Osteoblast (primary cell): ENCODE data around the gene PCDHGB7. TPM values are rescaled to one million over a fixed set of nuclear protein-coding genes. Genes with fewer than 3 reads are reported as not detected.
"Not testable (repeated sequence)": the region's sequence is repeated elsewhere in the genome, so short reads cannot be mapped to it uniquely, and the experiment has no call there.

Source experiments
- DNase-seq: peaks from one replicate; pipeline ENCODE4 v3.0.0; 2011; ENCODE audit warnings: low spot score, mixed read lengths; ENCODE audit not compliant: insufficient read length; ENCODE audit errors: missing footprints
- H2AFZ ChIP-seq: 2 replicates; pipeline ENCODE4 v1.6.0; 2011; ENCODE audit warnings: mild to moderate bottlenecking, low read length
- H3K27ac ChIP-seq: 2 replicates; pipeline ENCODE4 v1.5.1; 2011; ENCODE audit warnings: mild to moderate bottlenecking, low read depth, low read length, moderate library complexity
- H3K27me3 ChIP-seq: 2 replicates; pipeline ENCODE4 v1.6.0; 2012; ENCODE audit warnings: mild to moderate bottlenecking, control low read depth, inconsistent platforms, low read length, moderate library complexity; ENCODE audit not compliant: insufficient read depth
- H3K36me3 ChIP-seq: 2 replicates; pipeline ENCODE4 v1.5.1; 2011; ENCODE audit warnings: mild to moderate bottlenecking, low read length, control low read depth, moderate library complexity; ENCODE audit not compliant: insufficient read depth
- H3K4me1 ChIP-seq: 2 replicates; pipeline ENCODE4 v1.5.1; 2011; ENCODE audit warnings: mild to moderate bottlenecking, low read length, control low read depth, moderate library complexity; ENCODE audit not compliant: insufficient read depth
- H3K4me2 ChIP-seq: 2 replicates; pipeline ENCODE4 v1.6.0; 2011; ENCODE audit warnings: mild to moderate bottlenecking, low read length; ENCODE audit not compliant: insufficient read depth
- H3K4me3 ChIP-seq: fragments of 200-600 bp; sonication (generic); 3 replicates; pipeline ENCODE4 v1.5.1; 2012; ENCODE audit warnings: mild to moderate bottlenecking, low read length, inconsistent platforms; ENCODE audit not compliant: insufficient read depth
- H3K79me2 ChIP-seq: 2 replicates; pipeline ENCODE4 v1.6.0; 2012; ENCODE audit warnings: mild to moderate bottlenecking, low read length, control low read depth, inconsistent platforms; ENCODE audit not compliant: insufficient read depth
- H3K9me3 ChIP-seq: 2 replicates; pipeline ENCODE4 v1.5.1; 2011; ENCODE audit warnings: low read depth, low read length, control low read depth
- H4K20me1 ChIP-seq: 2 replicates; pipeline ENCODE4 v1.6.0; 2012; ENCODE audit warnings: mild to moderate bottlenecking, low read length, control low read depth; ENCODE audit not compliant: insufficient read depth
- CTCF ChIP-seq: IDR thresholded peaks from 2 replicates; pipeline ENCODE4 v1.5.1; 2011; ENCODE audit warnings: mild to moderate bottlenecking, low read depth, low read length, moderate library complexity; ENCODE audit errors: extremely low read depth
- total RNA-seq: library from RNA; depleted of rRNA; stranded (reverse); fragments of >200 nt; gene quantifications from 2 replicates; pipeline ENCODE4 v1.2.3, GENCODE V29; 2012

The PCDHGB7 gene
- total RNA-seq, 1 donor, result 18.5 TPM

- Histone ChIP-seq H3K4me3 (peak within 1 kb of the TSS; percentile 70), H3K9me3 (peaks cover 27% of the 10 kb centered on the region)
- peak; percentile 60 for TF ChIP-seq CTCF
These were observed 19.5 kb upstream of the PCDHGB7 start, which contains the start of gene PCDHGB5 for GRCh38 chr5:141397756-141398551. Gene PCDHGB5, plus strand, starts transcription at chr5:141397947. Its CDS starts 181 bp downstream, at chr5:141398128.

GRCh38 chr5:141398608-141399007, 18.9 kb upstream of the PCDHGB7 start:
- H3K4me3 ChIP-seq, result peak overlapping the region; percentile 51
- peaks cover 4% of the 10 kb centered on the region for H3K36me3 ChIP-seq
- no peak overlapping the region for H3K27ac ChIP-seq
- DNase-seq, result no peak
- H3K79me2 ChIP-seq, result no peaks in the 10 kb centered on the region
- H3K27me3 ChIP-seq, result no peaks in the 10 kb centered on the region
- no peaks in the 10 kb centered on the region for H4K20me1 ChIP-seq
- TF ChIP-seq CTCF, result no peak
- H3K4me1 ChIP-seq, result no peaks in the 10 kb centered on the region
- H2AFZ ChIP-seq, result no peak overlapping the region
- H3K9me3 ChIP-seq, result peaks cover 21% of the 10 kb centered on the region
- no peak overlapping the region for H3K4me2 ChIP-seq

More at GRCh38 chr5:141397756-141398551, 19.5 kb upstream of the PCDHGB7 start, which contains the start of gene PCDHGB5:
- not testable (repeated sequence) for H3K36me3 ChIP-seq, H3K27me3 ChIP-seq, H4K20me1 ChIP-seq, H3K4me1 ChIP-seq, DNase-seq, H3K79me2 ChIP-seq, H3K27ac ChIP-seq
- Histone ChIP-seq H2AFZ (peak within 1 kb of the TSS; percentile 50), H3K4me2 (peak within 1 kb of the TSS; percentile 45)

- no peaks in the 10 kb centered on the region for H3K79me2 ChIP-seq
- no peaks in the 10 kb centered on the region for H3K27me3 ChIP-seq
- H3K4me2 ChIP-seq, result no peak overlapping the region
- DNase-seq, result no peak
- H4K20me1 ChIP-seq, result no peaks in the 10 kb centered on the region
- no peak overlapping the region for H3K27ac ChIP-seq
- H2AFZ ChIP-seq, result no peak overlapping the region
- peaks cover 4% of the 10 kb centered on the region for H3K36me3 ChIP-seq
- H3K4me3 ChIP-seq, result peak overlapping the region; percentile 50
- no peak for TF ChIP-seq CTCF
- no peaks in the 10 kb centered on the region for H3K4me1 ChIP-seq
- peaks cover 18% of the 10 kb centered on the region for H3K9me3 ChIP-seq
These were observed 17.8 kb upstream of the PCDHGB7 start for GRCh38 chr5:141399555-141400258.
